Adrenal gland (tissue), 5 donors: ENCODE results near the gene TBC1D16.

Source experiments
- POLR2A ChIP-seq, 2 donors: fragments of 450-650 bp; IDR thresholded peaks; one replicate each; pipeline ENCODE4 v1.6.1; 2017; ENCODE audit warnings: antibody characterized with exemption in 2 of 2, mild to moderate bottlenecking in 2 of 2, moderate library complexity in 1 of 2
- TF ChIP-seq, protein P1 (sequence below), 6 experiments: fragments of 450-650 bp in 4 of 6; fragments of 200-600 bp in 2 of 6; sonication (generic) in 1 of 6; IDR thresholded peaks; 1 replicate in 5 of 6; 2 replicates in 1 of 6; pipeline versions ENCODE4 v1.5.1 to v1.8.0; 2016 to 2021; ENCODE audit warnings: antibody characterized with exemption in 6 of 6, mild to moderate bottlenecking in 2 of 6, moderate library complexity in 1 of 6
- donor health status: DM: no; HTN: no; CAD: no.

DNA sequence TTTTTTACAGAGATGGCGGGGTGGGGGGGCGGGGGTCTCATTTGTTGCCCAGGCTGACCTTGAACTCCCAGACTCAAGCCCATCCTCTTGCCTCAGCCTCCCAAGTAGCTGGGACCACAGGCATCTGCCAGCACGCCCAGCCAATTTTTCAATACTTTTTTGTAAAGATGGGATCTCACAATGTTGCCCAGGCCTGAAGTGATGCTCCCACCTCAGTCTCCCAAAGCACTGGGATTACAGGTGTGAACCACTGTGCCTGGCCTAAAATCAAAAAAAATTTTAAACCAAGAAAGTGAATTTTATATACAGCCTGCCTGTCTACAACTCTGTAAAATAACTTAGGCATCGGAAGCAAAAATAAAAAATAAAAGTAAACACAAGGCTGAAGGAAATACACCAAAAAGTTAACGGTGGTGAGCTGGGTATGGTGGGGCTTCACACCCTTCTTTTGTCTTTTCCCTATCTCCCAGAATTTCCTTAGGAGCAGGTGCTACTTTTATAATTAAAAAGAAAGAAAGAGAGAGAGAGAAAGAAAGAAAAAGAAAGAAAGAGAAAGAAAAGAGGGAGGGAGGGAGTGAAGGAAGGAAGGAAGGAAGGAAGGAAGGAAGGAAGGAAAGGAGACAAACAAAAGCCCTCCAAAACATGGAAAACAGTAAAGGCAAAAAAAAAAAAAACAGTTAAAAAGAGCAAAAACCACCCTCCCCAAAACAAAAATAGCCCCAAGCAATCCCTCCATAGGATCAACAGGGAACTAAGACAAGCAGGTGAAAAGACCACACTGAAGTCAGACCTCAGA, 51.4 kb downstream of the TBC1D16 start:
- TF ChIP-seq, protein P1, sequence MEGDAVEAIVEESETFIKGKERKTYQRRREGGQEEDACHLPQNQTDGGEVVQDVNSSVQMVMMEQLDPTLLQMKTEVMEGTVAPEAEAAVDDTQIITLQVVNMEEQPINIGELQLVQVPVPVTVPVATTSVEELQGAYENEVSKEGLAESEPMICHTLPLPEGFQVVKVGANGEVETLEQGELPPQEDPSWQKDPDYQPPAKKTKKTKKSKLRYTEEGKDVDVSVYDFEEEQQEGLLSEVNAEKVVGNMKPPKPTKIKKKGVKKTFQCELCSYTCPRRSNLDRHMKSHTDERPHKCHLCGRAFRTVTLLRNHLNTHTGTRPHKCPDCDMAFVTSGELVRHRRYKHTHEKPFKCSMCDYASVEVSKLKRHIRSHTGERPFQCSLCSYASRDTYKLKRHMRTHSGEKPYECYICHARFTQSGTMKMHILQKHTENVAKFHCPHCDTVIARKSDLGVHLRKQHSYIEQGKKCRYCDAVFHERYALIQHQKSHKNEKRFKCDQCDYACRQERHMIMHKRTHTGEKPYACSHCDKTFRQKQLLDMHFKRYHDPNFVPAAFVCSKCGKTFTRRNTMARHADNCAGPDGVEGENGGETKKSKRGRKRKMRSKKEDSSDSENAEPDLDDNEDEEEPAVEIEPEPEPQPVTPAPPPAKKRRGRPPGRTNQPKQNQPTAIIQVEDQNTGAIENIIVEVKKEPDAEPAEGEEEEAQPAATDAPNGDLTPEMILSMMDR (IDR thresholded peaks at IDR 0.05) = no peak
- no peak for TF ChIP-seq POLR2A (IDR thresholded peaks at IDR 0.05)
